ENCODE measurements around the gene AGRN.

AGRN gene

DNA sequence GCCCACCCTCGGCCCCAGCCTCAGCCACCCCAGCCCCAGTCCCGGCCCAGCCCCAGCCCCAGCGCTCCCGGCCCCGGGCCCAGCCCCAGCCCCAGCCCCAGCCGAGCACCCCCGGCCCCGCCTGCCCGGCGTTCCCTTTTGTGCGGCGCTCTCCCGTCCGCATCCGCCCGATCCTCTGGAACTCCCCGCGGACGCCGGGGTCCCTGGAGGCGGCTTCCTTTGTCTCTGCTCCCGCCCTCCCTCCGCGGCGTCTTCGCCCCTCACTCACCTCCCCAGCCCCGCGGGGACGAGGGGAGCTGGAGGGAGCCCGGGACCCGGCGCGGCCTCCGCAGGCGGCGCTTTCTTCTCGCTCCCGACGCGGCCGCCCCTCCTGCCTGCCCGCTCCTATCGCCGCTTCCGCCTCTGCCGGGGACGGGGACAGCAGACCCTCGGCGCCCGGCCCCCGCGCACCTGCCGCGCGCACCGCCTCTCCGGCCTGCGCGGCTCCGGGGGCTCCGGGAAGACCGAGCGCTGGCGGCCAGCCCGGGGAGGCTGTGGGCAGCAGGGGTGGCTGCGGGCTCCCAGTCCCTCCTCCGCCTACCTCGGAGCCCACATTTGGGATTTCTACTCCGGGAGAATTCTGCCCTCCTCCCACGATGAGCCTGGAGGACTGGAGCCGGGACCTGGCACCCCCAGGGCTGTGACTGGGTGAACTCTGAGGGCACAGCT, 14.0 kb downstream of the AGRN start:
- in situ Hi-C loops (cut with MboI; ENCODE audit: low sequenced_read_pairs, unreplicated experiment): no loop called here
- peak; percentile 50 for DNase-seq (ENCODE audit: low spot score)
- TF ChIP-seq, protein P1, sequence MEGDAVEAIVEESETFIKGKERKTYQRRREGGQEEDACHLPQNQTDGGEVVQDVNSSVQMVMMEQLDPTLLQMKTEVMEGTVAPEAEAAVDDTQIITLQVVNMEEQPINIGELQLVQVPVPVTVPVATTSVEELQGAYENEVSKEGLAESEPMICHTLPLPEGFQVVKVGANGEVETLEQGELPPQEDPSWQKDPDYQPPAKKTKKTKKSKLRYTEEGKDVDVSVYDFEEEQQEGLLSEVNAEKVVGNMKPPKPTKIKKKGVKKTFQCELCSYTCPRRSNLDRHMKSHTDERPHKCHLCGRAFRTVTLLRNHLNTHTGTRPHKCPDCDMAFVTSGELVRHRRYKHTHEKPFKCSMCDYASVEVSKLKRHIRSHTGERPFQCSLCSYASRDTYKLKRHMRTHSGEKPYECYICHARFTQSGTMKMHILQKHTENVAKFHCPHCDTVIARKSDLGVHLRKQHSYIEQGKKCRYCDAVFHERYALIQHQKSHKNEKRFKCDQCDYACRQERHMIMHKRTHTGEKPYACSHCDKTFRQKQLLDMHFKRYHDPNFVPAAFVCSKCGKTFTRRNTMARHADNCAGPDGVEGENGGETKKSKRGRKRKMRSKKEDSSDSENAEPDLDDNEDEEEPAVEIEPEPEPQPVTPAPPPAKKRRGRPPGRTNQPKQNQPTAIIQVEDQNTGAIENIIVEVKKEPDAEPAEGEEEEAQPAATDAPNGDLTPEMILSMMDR (IDR thresholded peaks at IDR 0.05; ENCODE audit: borderline replicate concordance, control extremely low read depth, extremely low read depth, insufficient read depth, missing control alignments): no peak

DNA sequence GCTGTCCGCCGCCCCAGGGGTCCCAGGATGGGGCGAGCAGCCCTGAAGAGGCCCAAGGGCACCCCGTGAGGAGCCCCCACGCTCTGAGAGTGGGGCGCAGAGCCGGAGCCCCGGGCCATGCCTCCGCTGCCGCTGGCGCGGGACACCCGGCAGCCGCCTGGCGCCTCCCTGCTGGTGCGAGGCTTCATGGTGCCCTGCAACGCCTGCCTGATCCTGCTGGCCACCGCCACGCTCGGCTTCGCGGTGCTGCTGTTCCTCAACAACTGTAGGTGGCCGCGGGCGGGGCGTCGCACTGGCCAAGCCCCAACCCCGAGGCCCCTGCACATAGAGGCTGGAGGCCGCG, 14.5 kb downstream of the AGRN start:
- TF ChIP-seq, protein P1 (IDR thresholded peaks at IDR 0.05; ENCODE audit: borderline replicate concordance, control extremely low read depth, extremely low read depth, insufficient read depth, missing control alignments): no peak
- in situ Hi-C loops (cut with MboI; ENCODE audit: low sequenced_read_pairs, unreplicated experiment): no loop called here
- DNase-seq (ENCODE audit: low spot score): no peak

DNA sequence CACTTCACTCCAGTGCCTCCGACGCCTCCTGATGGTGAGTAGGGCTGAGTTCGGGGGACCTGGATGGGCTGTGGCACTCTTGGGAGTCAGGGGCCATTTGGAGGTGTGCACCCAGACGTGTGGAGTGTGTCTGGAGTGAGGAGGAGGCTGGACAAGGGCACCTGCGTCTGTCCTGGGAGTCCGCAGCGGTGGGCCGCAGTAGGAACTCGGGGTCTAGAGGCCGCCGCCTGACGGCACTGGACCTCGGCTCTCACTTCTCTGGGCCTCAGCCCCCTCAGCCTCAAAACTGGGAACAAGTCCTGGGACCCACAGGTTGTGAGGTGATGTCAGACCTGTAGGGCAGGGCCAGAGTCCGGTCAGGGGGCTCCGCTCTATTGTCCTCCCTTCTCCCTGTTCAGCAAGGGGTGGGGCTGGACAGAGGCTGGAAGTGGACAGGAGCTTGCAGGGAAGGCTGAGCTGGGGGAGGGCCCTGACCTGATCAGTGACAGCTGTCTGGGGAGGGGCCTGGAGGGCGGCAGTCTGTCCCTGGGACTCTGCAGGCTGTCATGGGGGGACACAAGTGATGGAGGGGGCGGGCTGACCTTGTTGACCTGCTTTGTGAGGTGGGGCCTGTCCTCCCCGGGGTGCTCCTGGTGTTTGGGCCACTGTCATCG, 15.5 kb downstream of the AGRN start:
- in situ Hi-C loops (cut with MboI; ENCODE audit: low sequenced_read_pairs, unreplicated experiment): no loop called here
- DNase-seq (ENCODE audit: low spot score): no peak
- TF ChIP-seq, protein P1 (IDR thresholded peaks at IDR 0.05; ENCODE audit: borderline replicate concordance, control extremely low read depth, extremely low read depth, insufficient read depth, missing control alignments): no peak

DNA sequence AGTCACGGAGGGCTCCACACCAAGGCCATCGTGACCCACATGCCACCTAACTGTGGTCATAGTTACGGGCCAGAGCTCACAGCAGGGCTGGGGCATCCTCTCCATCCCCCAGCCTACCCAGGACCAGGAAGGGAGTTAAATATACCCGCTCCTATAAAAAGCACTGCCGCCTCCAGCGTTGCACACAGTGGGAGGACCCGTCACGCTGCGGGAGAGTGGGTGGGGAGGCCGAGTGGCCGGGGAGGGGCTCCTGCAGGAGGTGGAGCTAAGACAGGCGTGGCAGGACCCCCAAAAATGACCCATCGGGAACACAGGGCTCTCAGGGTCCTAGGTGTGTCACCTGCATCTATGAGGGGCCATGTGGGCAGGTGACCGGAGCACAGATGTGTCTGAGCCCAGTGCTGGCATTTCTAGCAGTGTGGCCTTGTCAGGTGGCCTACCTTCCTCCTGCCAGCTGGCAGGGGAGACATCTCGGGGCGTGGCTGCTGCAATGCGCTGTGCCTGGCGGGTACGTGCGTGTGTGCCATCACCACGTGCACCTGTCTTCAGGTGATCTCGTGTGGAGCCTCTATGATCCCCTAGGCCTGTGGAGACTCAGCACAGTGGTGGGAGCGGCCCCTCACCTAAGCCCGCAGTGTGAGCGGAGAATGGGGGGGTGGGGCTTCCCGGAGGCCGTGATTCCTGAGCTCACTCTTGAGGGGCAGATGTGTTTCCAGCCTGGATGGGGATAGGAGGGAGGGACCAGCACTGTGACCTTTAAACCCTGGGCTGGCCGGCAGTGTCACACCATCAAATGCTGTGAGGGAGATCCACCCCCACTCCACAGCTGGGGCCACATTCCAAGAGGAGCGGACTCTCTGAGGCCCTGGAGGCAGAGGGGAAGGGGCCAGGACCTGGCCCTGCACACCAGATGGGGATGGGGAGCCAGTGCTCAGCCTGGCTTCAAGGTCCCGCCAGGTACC, 17.7 kb downstream of the AGRN start:
- TF ChIP-seq, protein P1 (IDR thresholded peaks at IDR 0.05; ENCODE audit: borderline replicate concordance, control extremely low read depth, extremely low read depth, insufficient read depth, missing control alignments): no peak
- in situ Hi-C loops (cut with MboI; ENCODE audit: low sequenced_read_pairs, unreplicated experiment): no loop called here
- no peak for DNase-seq (ENCODE audit: low spot score)

DNA sequence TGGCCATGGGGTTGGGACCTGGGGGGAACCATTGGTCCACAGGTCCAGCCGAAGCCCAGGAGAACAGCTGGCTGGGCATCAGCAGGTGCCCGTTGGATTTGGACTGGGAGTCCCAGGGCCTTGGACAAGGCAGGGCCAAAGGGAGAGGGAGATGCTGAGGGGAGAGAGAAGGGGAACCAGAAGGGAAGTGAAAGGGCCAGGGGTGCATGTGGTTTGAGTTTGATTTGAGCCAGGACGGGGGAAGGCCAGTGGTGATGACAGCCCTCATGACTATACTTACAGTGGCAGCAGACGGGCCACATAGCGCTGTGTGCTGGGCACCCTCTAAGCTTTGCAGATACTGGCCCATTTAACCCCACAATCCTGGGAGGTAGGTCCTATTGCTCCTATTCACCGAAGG, 18.8 kb downstream of the AGRN start:
- TF ChIP-seq, protein P1 (IDR thresholded peaks at IDR 0.05; ENCODE audit: borderline replicate concordance, control extremely low read depth, extremely low read depth, insufficient read depth, missing control alignments): no peak
- in situ Hi-C loops (cut with MboI; ENCODE audit: low sequenced_read_pairs, unreplicated experiment): no loop called here
- DNase-seq (ENCODE audit: low spot score): peak; percentile 79

DNA sequence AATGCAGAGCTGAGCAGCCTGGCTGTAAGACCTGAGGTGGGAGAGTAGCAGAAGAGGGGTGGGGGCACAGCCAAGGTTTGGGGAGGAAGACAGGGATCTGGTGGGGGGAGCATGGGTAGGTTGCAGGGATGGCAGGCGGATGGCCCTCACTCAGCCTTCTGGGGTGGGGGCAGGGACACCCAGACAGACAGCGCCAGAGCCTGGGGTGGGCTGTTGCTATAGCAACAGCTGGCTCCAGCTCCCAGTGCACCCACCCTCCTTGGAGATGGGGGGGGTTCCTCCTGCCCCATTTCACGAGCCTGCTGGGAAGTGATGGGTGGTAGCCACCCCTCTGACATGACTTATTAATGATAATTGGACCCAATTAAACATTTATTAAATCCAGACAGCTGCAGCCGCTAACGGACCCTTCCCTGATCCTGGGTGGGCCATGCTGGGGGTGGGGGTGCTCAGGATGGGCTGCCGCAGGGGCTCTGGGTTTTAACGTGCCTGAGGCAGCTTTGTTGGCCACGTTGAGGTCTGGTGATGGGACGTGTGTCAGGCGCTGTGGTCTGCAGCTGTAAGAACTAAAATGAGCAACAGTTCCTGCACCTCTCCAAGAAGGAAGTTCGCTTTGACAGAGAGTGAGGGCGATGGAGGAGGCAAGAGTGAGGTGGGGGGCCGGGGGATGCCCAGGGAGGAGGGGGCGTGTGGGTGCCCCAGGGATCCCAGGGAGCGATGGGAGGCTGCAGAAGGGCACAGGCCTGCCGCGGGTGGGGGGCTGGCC, 19.4 kb downstream of the AGRN start:
- TF ChIP-seq, protein P1 (IDR thresholded peaks at IDR 0.05; ENCODE audit: borderline replicate concordance, control extremely low read depth, extremely low read depth, insufficient read depth, missing control alignments): no peak
- DNase-seq (ENCODE audit: low spot score): peak; percentile 61
- in situ Hi-C loops (cut with MboI; ENCODE audit: low sequenced_read_pairs, unreplicated experiment): no loop called here

All from GM13976 (cell line).